Measurements from ENCODE around the gene PRAMEF15. TPM values are rescaled to one million over a fixed set of nuclear protein-coding genes. Genes with fewer than 3 reads are reported as not detected.
"Not testable (repeated sequence)": the region's sequence is repeated elsewhere in the genome, so short reads cannot be mapped to it uniquely, and the experiment has no call there.

PRAMEF15 gene
- total and polyA plus RNA-seq, 9 of the 15 experiments (the other 6 are each of a cell fraction or from before 2014, with no cell fraction given) = not detected

DNA sequence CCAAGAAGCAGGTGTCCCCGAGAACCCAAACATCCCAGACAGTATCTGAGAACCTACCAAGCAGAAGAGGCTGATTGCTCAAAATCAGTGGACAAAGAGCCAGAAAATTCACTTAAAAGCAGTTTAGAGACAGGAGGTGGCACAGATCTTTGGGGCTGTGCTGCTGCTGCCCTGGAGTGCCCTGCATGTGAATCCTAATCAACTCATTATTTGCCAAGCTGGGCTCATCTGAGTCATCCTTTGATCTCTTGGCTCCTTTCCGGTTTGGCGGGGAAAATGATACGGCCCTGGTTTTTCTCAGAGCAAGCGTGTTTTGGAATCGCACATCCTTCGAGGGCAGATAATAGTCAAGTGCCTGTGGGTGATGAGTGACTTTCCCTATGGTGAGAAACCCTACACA lies 47.0 kb downstream of the PRAMEF15 start:
- WGBS (ENCODE audit: insufficient coverage, low coverage, missing lambda C conversion rate) = no CpG with 5 or more reads among the region's 7 CpGs
- H3K4me1 ChIP-seq (replicated peaks in 1 of 2; ENCODE audit: control insufficient read depth in 2 of 2, insufficient read depth in 2 of 2, low read length in 2 of 2); DNase-seq (ENCODE audit: extremely low read depth in 1 of 4, low spot score in 3 of 4): not testable (repeated sequence)

DNA sequence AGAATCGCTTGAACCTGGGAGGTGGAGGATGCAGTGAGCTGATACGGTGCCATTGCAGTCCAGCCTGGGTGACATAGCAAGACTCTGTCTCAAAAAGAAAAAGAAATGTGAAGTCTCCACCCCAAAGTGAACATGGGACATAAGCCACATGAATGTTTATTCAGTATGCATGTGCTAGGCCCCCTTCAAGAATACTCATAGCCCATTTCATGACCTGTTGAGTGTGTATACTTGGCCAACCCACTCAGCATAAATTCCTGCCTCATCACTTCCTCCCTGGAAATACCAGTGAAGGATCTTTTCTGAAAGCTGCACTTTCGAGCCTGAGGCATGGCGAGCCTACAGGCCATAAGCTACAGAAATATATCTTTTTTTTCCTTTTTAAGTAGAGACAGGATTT lies 49.5 kb downstream of the PRAMEF15 start:
- CTCF ChIA-PET (ENCODE audit: low intra/inter-chr PET ratio); H3K9me1 ChIP-seq (ENCODE audit: control insufficient read depth, insufficient read depth, low read length); H3K9ac ChIP-seq (ENCODE audit: insufficient read depth in 1 of 2, low read depth in 2 of 2, low read length in 2 of 2); H3K27me3 ChIP-seq (ENCODE audit: control insufficient read depth in 2 of 2, insufficient read depth in 2 of 2, low read length in 2 of 2); BruUV-seq (replicated peaks); H3K4me1 ChIP-seq (replicated peaks in 1 of 2; ENCODE audit: control insufficient read depth in 2 of 2, insufficient read depth in 2 of 2, low read length in 2 of 2); H3K79me2 ChIP-seq (ENCODE audit: control insufficient read depth, insufficient read depth, low read length); H3K27ac ChIP-seq (ENCODE audit: extremely low read depth, low read depth, low read length); H3K9me3 ChIP-seq (replicated peaks; ENCODE audit: control insufficient read depth, insufficient read depth, low read depth, low read length); ATAC-seq; DNase-seq (ENCODE audit: extremely low read depth in 1 of 4, low spot score in 3 of 4); intact Hi-C loops (cut with micrococcal nuclease); H4K20me1 ChIP-seq (replicated peaks; ENCODE audit: control insufficient read depth, insufficient read depth, low read length); in situ Hi-C loops (cut with MboI); H3K4me2 ChIP-seq (ENCODE audit: insufficient read depth, low read length); H3K36me3 ChIP-seq (ENCODE audit: control insufficient read depth, insufficient read depth, low read length); H2AFZ ChIP-seq (ENCODE audit: low read depth, low read length); FAIRE-seq; H3K4me3 ChIP-seq; POLR2A ChIA-PET: not testable (repeated sequence)
- 0% methylated on average over 2 of the region's 4 CpGs for WGBS (ENCODE audit: insufficient coverage, low coverage, missing lambda C conversion rate)

More for the DNA sequence above, 47.0 kb downstream of the PRAMEF15 start:
- H3K9me3 ChIP-seq (replicated peaks; ENCODE audit: control insufficient read depth, insufficient read depth, low read depth, low read length); BruUV-seq (replicated peaks); H3K36me3 ChIP-seq (ENCODE audit: control insufficient read depth, insufficient read depth, low read length); H3K9ac ChIP-seq (ENCODE audit: insufficient read depth in 1 of 2, low read depth in 2 of 2, low read length in 2 of 2); CTCF ChIA-PET (ENCODE audit: low intra/inter-chr PET ratio); H4K20me1 ChIP-seq (replicated peaks; ENCODE audit: control insufficient read depth, insufficient read depth, low read length); H3K4me3 ChIP-seq; FAIRE-seq; H3K27ac ChIP-seq (ENCODE audit: extremely low read depth, low read depth, low read length); H3K27me3 ChIP-seq (ENCODE audit: control insufficient read depth in 2 of 2, insufficient read depth in 2 of 2, low read length in 2 of 2); intact Hi-C loops (cut with micrococcal nuclease); H2AFZ ChIP-seq (ENCODE audit: low read depth, low read length); H3K4me2 ChIP-seq (ENCODE audit: insufficient read depth, low read length); POLR2A ChIA-PET; ATAC-seq; in situ Hi-C loops (cut with MboI); H3K79me2 ChIP-seq (ENCODE audit: control insufficient read depth, insufficient read depth, low read length); H3K9me1 ChIP-seq (ENCODE audit: control insufficient read depth, insufficient read depth, low read length): not testable (repeated sequence)
